HG02840 (cell line): ENCODE measurements around the gene ZNF213.
"Not testable (repeated sequence)": the region's sequence is repeated elsewhere in the genome, so short reads cannot be mapped to it uniquely, and the experiment has no call there.

Experiments
- ATAC-seq: cut with Tn5 transposase; IDR thresholded peaks from one replicate; pipeline ENCODE4 v1.9.1; 2021; ENCODE audit warnings: mild to moderate bottlenecking, moderate library complexity, moderate number of reproducible peaks; ENCODE audit not compliant: unreplicated experiment, low FRiP score

Gene ZNF213

DNA sequence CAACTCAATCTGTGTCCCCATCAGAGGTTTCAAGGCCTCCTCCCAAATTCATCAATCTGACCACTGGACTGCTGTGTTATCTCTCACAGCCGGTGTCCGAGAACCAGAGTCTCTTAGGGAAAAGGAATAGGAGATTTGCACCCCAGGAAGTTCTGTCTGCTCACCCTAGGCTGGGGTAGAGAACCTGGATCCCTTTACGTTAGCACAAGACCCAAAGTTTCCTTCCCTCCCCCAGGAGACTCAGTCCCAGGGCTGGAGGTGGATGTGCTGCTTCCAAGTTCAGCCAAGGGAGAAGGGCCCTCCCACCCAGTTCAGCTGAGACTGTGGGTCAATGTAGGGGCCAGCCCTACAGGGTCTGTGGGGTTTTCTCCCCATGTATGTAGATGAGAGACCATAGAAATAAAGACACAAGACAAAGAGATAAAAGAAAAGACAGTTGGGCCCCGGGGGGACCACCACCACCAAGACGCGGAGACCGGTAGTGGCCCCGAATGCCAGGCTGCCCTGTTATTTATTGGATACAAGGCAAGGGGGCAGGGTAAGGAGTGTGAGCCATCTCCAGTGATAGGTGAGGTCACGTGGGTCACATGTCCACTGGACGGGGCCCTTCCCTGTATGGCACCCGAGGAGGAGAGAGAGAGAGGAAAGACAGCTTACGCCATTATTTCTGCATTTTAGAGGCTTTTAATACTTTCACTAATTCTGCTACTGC is 30.4 kb downstream of the ZNF213 start:
- no peak for ATAC-seq

DNA sequence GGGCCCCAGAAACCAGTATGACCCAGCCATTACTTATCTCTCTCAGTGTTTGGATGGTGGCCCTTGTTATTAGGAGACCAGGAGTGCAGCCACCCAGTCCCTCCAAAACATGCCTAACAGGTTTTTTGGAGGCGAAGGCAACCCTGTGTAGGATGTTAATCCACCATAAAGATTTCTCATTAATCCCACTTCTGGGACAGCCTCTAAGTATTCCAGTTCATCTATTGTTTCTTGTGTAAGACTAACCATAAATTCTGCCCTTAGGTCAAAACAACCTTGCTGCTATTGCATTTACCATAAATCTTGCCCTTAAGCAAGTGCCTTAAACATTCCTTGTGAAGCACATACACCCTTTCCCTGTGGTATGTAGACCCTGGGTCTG is 31.7 kb downstream of the ZNF213 start:
- no peak for ATAC-seq

DNA sequence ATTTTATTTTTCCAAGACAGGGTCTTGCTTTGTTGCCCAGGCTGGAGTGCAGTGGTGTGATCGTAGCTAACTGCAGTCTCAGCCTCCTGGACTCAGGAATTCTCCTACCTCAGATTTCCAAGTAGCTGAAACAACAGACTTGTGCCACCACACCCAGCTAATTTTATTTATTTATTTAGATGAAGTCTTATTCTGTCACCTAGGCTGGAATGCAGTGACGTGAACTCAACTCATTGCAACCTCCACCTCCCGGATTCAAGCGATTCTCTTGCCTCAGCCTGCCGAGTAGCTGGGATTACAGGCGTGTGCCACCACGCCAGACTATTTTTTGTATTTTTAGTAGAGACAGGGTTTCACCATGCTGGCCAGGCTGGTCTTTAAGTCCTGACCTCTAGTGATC is 33.9 kb downstream of the ZNF213 start:
- ATAC-seq, result not testable (repeated sequence)

DNA sequence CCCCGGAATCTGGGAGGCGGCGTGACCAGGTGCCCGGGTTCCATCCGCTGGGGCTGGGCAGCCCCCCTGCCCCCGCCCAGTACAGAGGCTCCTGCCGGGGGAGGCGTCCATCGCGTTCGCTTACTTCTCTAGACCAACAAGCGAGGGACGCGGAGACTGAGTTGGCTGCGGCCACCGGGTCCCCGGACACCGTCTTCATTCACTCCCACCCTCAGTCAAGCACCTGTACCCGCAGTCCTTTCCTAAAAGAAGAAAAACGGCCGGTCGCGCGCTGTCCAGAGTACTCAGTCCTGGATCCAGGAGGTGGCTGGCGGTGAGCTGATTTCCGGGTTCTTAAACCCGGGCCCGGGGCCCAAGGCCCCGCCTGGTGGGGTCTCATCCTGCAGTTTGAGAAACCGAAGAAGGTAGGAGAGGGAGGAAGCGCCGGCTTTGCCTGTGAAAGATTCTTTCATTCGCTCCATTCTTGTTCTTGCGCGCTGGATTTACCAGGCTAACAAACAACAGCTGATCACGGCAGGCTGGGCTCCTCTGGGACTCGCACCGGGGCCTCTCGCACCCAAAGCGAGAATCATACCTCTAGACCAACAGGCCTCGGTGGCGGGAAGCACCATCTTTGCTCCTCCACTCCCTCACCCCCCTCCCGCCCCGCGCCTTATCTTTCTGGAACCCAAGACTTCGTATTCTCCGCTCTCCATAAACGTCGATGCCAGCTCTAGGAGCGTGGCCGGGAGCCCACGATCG is 35.8 kb downstream of the ZNF213 start:
- no peak for ATAC-seq

DNA sequence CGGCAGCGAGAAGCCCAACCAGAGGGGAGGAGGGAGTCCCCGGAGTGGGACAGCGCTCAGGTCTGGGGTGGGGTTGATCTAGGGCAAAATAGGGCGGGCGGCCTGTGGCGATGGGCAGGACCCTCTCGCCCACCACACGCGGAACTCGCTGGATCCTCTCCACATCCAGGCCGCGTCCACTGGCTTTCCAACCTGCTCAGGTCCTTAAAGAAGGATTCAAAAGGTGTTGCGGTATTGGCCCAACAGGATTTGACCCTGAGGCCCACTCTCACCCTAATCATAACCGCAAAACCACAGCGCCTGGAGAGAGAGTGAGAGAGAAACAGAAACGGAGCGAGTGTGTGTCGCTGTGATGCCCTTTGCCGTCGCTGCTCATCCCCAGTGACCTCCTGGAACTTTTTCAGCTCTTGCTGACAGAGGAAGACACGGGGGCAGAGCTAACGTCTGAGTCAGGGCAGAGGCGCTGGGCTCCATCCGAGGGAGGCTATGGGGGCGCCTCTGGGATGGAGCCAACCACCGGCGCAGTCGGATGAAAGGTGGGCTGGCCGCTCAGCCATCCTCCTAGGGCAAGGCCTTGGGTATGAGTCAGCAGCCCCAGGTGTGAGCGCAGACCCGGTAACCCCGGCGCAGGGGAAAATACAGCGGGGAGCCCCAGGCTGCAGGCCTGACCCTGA is 36.5 kb downstream of the ZNF213 start:
- no peak for ATAC-seq

GRCh38 chr16:3171855-3172593 is 37.2 kb downstream of the ZNF213 start:
- ATAC-seq, result no peak

DNA sequence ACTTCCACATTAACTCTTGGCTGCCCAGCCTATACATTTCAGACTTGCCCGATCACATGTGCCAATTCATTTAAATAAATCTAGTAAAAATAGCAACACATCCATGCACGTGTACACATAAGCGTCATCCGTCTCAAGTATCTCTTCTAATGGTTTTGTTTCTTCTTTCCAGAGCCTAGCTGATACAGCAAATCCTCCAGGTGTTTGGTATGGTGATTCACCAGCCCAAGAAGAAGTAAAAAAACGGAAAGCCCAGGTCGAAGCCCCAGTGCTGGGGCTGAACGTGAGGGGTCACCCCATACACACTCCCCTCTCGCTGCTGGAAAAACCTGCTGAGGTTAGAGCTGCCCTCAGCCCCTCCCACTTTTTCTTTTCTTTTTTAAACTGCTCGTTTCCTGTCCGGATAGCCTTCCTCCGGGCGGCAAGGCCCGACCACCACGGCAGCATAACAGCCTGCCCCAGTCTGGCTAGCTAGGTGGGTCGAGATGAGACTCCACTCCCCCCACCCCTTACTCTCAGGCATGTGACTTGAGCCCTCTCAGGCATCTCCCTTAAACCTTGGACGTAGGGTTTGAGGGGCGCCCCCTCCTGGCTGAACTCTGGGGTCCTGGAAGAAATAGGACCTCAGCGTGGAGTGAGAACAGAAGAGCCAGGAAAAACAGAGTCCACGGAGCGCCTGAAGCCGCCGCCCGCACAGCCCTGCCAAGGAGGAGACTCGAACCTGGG is 39.2 kb downstream of the ZNF213 start:
- no peak for ATAC-seq

DNA sequence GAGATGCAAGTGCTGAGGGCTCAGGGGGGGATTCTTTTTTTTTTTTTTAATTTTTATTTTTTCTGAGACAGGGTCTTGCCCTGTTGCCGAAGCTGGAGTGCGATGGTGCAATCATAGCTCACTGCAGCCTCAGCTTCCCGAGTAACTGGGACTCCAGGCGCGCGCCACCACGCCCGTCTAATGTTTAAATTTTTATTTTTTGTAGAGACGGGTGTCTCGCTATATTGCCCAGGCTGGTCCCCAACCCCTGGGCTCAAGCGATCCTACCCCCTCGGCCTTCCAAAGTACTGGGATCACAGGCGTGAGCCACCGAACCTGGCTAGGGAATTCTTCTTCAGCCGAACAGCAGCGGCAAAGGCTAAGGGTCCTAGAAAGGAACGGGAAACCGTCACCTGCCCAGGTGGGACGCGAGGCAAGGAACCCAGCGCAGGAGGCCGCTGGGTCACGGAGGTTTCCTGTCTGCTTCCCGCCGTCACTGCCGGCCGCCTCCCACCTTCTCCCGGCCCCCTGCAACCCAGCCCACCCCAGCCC is 39.9 kb downstream of the ZNF213 start:
- ATAC-seq, result no peak

- ATAC-seq, result no peak
These were observed 40.6 kb downstream of the ZNF213 start for GRCh38 chr16:3175157-3176093.

- ATAC-seq, result no peak
These were observed 44.8 kb downstream of the ZNF213 start for GRCh38 chr16:3179651-3180050.

GRCh38 chr16:3180445-3180878 is 45.6 kb downstream of the ZNF213 start:
- no peak for ATAC-seq

GRCh38 chr16:3182293-3182607 is 47.4 kb downstream of the ZNF213 start:
- ATAC-seq, result not testable (repeated sequence)

GRCh38 chr16:3182608-3183444 is 48.0 kb downstream of the ZNF213 start:
- ATAC-seq, result no peak

DNA sequence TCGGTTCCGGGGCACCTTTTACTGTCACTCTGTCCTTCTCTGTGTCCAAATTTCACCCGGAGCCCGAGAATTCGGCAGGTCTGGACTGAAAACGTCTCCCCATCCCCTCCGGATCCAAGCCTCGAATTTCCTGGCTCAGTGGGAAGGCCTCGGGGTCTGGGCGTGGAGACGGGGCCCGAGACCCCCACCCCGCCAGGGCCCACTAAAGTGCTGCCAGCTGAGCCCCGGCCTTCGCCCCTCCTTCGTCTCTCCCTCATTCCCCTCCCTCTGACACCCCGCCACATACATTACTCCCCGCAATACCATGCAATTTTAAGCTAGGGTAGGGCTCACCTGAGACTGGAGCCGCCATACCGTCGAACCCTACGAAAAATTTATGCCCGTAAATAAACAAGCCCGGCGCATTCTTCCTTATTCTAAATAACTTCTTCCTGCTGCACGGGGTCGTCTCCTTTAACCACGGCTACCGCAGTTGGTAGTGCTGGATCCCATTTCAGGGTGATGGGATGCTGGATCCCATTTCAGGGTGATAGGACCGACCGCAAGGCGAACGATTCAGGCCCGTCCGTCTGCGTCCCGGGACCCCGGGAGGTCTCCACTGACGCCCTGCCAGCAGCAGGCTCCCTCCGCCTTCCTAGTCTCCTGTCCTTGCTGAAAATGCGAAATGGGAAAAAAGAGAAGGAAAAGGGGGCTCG is 48.8 kb downstream of the ZNF213 start:
- ATAC-seq, result no peak

GRCh38 chr16:3186946-3187690 is 52.3 kb downstream of the ZNF213 start:
- no peak for ATAC-seq

- no peak for ATAC-seq
These were observed 53.2 kb downstream of the ZNF213 start, which contains the start of gene OR1F1 for GRCh38 chr16:3187798-3188674. OR1F1 (plus strand) TSS chr16:3188204.
